HEK293 (cell line): ENCODE measurements around the gene TACR2.
A peak's percentile ranks its signal among the peaks of the same experiment; 100 is the strongest.

Experiments
- EGR2 ChIP-seq: fragments of 450-650 bp; formaldehyde crosslinking; IDR thresholded peaks from 2 replicates; pipeline ENCODE4 v1.5.1; 2016; ENCODE audit warnings: low read depth, missing biosample characterization, missing genetic modification characterization
- GLIS1 ChIP-seq: fragments of 450-650 bp; formaldehyde crosslinking; IDR thresholded peaks from 2 replicates; pipeline ENCODE4 v1.5.1; 2016; ENCODE audit warnings: missing biosample characterization, missing genetic modification characterization
- MYNN ChIP-seq: fragments of 450-650 bp; formaldehyde crosslinking; IDR thresholded peaks from 2 replicates; pipeline ENCODE4 v1.5.1; 2016; ENCODE audit warnings: missing biosample characterization, missing genetic modification characterization, borderline replicate concordance
- MZF1 ChIP-seq: fragments of 450-650 bp; formaldehyde crosslinking; IDR thresholded peaks from 2 replicates; pipeline ENCODE4 v1.5.1; 2017; ENCODE audit warnings: missing biosample characterization, missing genetic modification characterization, borderline replicate concordance
- SCRT1 ChIP-seq: fragments of 450-650 bp; formaldehyde crosslinking; IDR thresholded peaks from 2 replicates; pipeline ENCODE4 v1.5.1; 2016; ENCODE audit warnings: missing biosample characterization, missing genetic modification characterization, borderline replicate concordance
- SP2 ChIP-seq: fragments of 450-650 bp; formaldehyde crosslinking; IDR thresholded peaks from 2 replicates; pipeline ENCODE4 v1.5.1; 2016; ENCODE audit warnings: missing biosample characterization, missing genetic modification characterization
- ZBTB17 ChIP-seq: fragments of 450-650 bp; formaldehyde crosslinking; IDR thresholded peaks from 2 replicates; pipeline ENCODE4 v1.5.1; 2016; ENCODE audit warnings: missing biosample characterization, missing genetic modification characterization
- ZIC2 ChIP-seq: fragments of 450-650 bp; formaldehyde crosslinking; IDR thresholded peaks from 2 replicates; pipeline ENCODE4 v1.5.1; 2016; ENCODE audit warnings: missing biosample characterization, missing genetic modification characterization
- ZNF121 ChIP-seq: fragments of 450-650 bp; formaldehyde crosslinking; IDR thresholded peaks from 2 replicates; pipeline ENCODE4 v1.5.1; 2016; ENCODE audit warnings: missing biosample characterization, missing genetic modification characterization
- ZNF140 ChIP-seq: fragments of 450-650 bp; formaldehyde crosslinking; IDR thresholded peaks from 2 replicates; pipeline ENCODE4 v1.5.1; 2016; ENCODE audit warnings: missing biosample characterization, missing genetic modification characterization
- ZNF16 ChIP-seq: fragments of 450-650 bp; formaldehyde crosslinking; IDR thresholded peaks from 2 replicates; pipeline ENCODE4 v1.5.1; 2016; ENCODE audit warnings: low read depth, missing biosample characterization, missing genetic modification characterization
- ZNF184 ChIP-seq: fragments of 450-650 bp; IDR thresholded peaks from 2 replicates; pipeline ENCODE4 v1.5.1; 2018; ENCODE audit warnings: missing biosample characterization, mild to moderate bottlenecking, missing genetic modification characterization
- ZNF2 ChIP-seq: fragments of 450-650 bp; formaldehyde crosslinking; IDR thresholded peaks from 2 replicates; pipeline ENCODE4 v1.5.1; 2016; ENCODE audit warnings: missing biosample characterization, missing genetic modification characterization
- ZNF223 ChIP-seq: fragments of 450-650 bp; formaldehyde crosslinking; IDR thresholded peaks from 2 replicates; pipeline ENCODE4 v1.5.1; 2016; ENCODE audit warnings: missing biosample characterization, missing genetic modification characterization
- ZNF266 ChIP-seq: fragments of 450-650 bp; formaldehyde crosslinking; IDR thresholded peaks from 2 replicates; pipeline ENCODE4 v1.5.1; 2016; ENCODE audit warnings: missing biosample characterization, missing genetic modification characterization, low read depth
- ZNF514 ChIP-seq: fragments of 450-650 bp; formaldehyde crosslinking; IDR thresholded peaks from 2 replicates; pipeline ENCODE4 v1.5.1; 2016; ENCODE audit warnings: missing biosample characterization, missing genetic modification characterization
- ZNF791 ChIP-seq: fragments of 450-650 bp; formaldehyde crosslinking; IDR thresholded peaks from 2 replicates; pipeline ENCODE4 v1.5.1; 2016; ENCODE audit warnings: missing biosample characterization, missing genetic modification characterization
- ZSCAN23 ChIP-seq: fragments of 450-650 bp; formaldehyde crosslinking; IDR thresholded peaks from 2 replicates; pipeline ENCODE4 v1.5.1; 2016; ENCODE audit warnings: missing biosample characterization, missing genetic modification characterization
- TF ChIP-seq, protein P1 (sequence below): fragments of 450-650 bp; formaldehyde crosslinking; IDR thresholded peaks from 2 replicates; pipeline ENCODE4 v1.5.1; 2016; ENCODE audit warnings: missing biosample characterization, missing genetic modification characterization
- TF ChIP-seq, protein P2 (sequence below): fragments of 450-650 bp; formaldehyde crosslinking; IDR thresholded peaks from 2 replicates; pipeline ENCODE4 v1.5.1; 2016; ENCODE audit warnings: missing biosample characterization, missing genetic modification characterization
- TF ChIP-seq, protein P3 (sequence below): fragments of 450-650 bp; formaldehyde crosslinking; IDR thresholded peaks from 2 replicates; pipeline ENCODE4 v1.5.0; 2017; ENCODE audit warnings: missing biosample characterization, missing genetic modification characterization, borderline replicate concordance
- TF ChIP-seq, protein P4 (sequence below): fragments of 450-650 bp; formaldehyde crosslinking; IDR thresholded peaks from 2 replicates; pipeline ENCODE4 v1.5.1; 2016; ENCODE audit warnings: missing biosample characterization, missing genetic modification characterization
- TF ChIP-seq, protein P5 (sequence below): fragments of 450-650 bp; formaldehyde crosslinking; IDR thresholded peaks from 2 replicates; pipeline ENCODE4 v1.5.1; 2017; ENCODE audit warnings: missing biosample characterization, missing genetic modification characterization
- TF ChIP-seq, protein P6 (sequence below): fragments of 450-650 bp; formaldehyde crosslinking; IDR thresholded peaks from 2 replicates; pipeline ENCODE4 v1.5.1; 2016; ENCODE audit warnings: missing biosample characterization, missing genetic modification characterization

The TACR2 gene

DNA sequence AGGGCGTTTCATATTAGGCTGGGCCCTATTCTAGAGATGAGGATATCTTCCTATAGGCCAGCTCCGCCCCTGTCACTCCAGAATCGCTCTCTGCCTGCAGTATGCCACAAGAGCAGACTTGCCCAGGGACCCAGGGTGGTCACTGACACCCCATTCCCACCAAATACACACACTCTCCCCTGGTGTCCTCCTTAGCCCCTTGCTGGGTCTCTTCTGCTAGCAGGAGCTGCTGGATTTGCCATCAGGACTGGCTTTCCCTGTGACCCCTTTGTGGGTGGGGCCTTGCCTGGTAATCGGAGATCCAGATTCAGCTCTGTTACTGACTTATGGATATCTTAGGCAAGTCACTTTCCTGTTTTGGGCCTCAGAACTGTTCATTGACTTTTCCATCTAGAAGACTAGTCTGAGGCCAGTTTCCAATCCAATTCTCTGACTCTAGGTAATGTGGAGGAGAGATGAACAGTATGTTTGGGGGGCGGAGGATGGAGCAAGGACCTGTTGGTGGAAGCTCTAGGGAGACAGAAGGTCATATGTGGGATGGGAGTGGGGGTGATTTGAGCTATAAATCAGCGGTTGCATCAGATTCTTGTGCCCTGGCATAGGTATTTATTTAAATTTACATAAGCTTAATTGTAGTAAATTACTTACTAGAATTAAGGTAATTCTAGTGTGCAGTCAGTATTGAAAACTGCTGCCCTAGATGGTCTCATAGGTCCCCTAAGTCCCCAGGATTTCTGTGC, 36.1 kb upstream of the TACR2 start (continued):
- TF ChIP-seq, protein P1, sequence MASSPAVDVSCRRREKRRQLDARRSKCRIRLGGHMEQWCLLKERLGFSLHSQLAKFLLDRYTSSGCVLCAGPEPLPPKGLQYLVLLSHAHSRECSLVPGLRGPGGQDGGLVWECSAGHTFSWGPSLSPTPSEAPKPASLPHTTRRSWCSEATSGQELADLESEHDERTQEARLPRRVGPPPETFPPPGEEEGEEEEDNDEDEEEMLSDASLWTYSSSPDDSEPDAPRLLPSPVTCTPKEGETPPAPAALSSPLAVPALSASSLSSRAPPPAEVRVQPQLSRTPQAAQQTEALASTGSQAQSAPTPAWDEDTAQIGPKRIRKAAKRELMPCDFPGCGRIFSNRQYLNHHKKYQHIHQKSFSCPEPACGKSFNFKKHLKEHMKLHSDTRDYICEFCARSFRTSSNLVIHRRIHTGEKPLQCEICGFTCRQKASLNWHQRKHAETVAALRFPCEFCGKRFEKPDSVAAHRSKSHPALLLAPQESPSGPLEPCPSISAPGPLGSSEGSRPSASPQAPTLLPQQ (tag by site-specific recombination), result no peak
- TF ChIP-seq ZNF184 (tag by site-specific recombination) (no peak), ZBTB17 (tag by site-specific recombination) (peak; percentile 83), MYNN (no peak), ZNF140 (tag by site-specific recombination) (no peak), SCRT1 (tag by site-specific recombination) (0 out of 2 replicates have a peak, but pooled peaks have one; percentile 16), ZNF266 (tag by site-specific recombination) (no peak), ZNF514 (no peak), GLIS1 (0 out of 2 replicates have a peak, but pooled peaks have one; percentile 15), ZNF16 (tag by site-specific recombination) (no peak), MZF1 (tag by site-specific recombination) (no peak), ZSCAN23 (tag by site-specific recombination) (no peak), ZNF223 (tag by site-specific recombination) (no peak), EGR2 (peak; percentile 70; the same call in 1 of the 2 replicates), ZNF791 (no peak), ZNF121 (tag by site-specific recombination) (no peak), SP2 (tag by site-specific recombination) (no peak), ZIC2 (tag by site-specific recombination) (peak; percentile 65), ZNF2 (tag by site-specific recombination) (no peak)
- TF ChIP-seq, protein P2, sequence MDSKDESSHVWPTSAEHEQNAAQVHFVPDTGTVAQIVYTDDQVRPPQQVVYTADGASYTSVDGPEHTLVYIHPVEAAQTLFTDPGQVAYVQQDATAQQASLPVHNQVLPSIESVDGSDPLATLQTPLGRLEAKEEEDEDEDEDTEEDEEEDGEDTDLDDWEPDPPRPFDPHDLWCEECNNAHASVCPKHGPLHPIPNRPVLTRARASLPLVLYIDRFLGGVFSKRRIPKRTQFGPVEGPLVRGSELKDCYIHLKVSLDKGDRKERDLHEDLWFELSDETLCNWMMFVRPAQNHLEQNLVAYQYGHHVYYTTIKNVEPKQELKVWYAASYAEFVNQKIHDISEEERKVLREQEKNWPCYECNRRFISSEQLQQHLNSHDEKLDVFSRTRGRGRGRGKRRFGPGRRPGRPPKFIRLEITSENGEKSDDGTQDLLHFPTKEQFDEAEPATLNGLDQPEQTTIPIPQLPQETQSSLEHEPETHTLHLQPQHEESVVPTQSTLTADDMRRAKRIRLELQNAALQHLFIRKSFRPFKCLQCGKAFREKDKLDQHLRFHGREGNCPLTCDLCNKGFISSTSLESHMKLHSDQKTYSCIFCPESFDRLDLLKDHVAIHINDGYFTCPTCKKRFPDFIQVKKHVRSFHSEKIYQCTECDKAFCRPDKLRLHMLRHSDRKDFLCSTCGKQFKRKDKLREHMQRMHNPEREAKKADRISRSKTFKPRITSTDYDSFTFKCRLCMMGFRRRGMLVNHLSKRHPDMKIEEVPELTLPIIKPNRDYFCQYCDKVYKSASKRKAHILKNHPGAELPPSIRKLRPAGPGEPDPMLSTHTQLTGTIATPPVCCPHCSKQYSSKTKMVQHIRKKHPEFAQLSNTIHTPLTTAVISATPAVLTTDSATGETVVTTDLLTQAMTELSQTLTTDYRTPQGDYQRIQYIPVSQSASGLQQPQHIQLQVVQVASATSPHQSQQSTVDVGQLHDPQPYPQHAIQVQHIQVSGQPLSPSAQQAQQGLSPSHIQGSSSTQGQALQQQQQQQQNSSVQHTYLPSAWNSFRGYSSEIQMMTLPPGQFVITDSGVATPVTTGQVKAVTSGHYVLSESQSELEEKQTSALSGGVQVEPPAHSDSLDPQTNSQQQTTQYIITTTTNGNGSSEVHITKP (tag by site-specific recombination), result peak; percentile 60
- TF ChIP-seq, protein P3, sequence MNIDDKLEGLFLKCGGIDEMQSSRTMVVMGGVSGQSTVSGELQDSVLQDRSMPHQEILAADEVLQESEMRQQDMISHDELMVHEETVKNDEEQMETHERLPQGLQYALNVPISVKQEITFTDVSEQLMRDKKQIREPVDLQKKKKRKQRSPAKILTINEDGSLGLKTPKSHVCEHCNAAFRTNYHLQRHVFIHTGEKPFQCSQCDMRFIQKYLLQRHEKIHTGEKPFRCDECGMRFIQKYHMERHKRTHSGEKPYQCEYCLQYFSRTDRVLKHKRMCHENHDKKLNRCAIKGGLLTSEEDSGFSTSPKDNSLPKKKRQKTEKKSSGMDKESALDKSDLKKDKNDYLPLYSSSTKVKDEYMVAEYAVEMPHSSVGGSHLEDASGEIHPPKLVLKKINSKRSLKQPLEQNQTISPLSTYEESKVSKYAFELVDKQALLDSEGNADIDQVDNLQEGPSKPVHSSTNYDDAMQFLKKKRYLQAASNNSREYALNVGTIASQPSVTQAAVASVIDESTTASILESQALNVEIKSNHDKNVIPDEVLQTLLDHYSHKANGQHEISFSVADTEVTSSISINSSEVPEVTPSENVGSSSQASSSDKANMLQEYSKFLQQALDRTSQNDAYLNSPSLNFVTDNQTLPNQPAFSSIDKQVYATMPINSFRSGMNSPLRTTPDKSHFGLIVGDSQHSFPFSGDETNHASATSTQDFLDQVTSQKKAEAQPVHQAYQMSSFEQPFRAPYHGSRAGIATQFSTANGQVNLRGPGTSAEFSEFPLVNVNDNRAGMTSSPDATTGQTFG (tag by site-specific recombination), result no peak
- TF ChIP-seq, protein P4, sequence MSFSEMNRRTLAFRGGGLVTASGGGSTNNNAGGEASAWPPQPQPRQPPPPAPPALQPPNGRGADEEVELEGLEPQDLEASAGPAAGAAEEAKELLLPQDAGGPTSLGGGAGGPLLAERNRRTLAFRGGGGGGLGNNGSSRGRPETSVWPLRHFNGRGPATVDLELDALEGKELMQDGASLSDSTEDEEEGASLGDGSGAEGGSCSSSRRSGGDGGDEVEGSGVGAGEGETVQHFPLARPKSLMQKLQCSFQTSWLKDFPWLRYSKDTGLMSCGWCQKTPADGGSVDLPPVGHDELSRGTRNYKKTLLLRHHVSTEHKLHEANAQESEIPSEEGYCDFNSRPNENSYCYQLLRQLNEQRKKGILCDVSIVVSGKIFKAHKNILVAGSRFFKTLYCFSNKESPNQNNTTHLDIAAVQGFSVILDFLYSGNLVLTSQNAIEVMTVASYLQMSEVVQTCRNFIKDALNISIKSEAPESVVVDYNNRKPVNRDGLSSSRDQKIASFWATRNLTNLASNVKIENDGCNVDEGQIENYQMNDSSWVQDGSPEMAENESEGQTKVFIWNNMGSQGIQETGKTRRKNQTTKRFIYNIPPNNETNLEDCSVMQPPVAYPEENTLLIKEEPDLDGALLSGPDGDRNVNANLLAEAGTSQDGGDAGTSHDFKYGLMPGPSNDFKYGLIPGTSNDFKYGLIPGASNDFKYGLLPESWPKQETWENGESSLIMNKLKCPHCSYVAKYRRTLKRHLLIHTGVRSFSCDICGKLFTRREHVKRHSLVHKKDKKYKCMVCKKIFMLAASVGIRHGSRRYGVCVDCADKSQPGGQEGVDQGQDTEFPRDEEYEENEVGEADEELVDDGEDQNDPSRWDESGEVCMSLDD (tag by site-specific recombination), result no peak
- TF ChIP-seq, protein P5, sequence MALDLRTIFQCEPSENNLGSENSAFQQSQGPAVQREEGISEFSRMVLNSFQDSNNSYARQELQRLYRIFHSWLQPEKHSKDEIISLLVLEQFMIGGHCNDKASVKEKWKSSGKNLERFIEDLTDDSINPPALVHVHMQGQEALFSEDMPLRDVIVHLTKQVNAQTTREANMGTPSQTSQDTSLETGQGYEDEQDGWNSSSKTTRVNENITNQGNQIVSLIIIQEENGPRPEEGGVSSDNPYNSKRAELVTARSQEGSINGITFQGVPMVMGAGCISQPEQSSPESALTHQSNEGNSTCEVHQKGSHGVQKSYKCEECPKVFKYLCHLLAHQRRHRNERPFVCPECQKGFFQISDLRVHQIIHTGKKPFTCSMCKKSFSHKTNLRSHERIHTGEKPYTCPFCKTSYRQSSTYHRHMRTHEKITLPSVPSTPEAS, result no peak
- TF ChIP-seq, protein P6, sequence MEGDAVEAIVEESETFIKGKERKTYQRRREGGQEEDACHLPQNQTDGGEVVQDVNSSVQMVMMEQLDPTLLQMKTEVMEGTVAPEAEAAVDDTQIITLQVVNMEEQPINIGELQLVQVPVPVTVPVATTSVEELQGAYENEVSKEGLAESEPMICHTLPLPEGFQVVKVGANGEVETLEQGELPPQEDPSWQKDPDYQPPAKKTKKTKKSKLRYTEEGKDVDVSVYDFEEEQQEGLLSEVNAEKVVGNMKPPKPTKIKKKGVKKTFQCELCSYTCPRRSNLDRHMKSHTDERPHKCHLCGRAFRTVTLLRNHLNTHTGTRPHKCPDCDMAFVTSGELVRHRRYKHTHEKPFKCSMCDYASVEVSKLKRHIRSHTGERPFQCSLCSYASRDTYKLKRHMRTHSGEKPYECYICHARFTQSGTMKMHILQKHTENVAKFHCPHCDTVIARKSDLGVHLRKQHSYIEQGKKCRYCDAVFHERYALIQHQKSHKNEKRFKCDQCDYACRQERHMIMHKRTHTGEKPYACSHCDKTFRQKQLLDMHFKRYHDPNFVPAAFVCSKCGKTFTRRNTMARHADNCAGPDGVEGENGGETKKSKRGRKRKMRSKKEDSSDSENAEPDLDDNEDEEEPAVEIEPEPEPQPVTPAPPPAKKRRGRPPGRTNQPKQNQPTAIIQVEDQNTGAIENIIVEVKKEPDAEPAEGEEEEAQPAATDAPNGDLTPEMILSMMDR, result no peak
- TF ChIP-seq, all 188 proteins: peak for 10
